Measurements from ENCODE around the gene MYCL.

Gene MYCL

DNA sequence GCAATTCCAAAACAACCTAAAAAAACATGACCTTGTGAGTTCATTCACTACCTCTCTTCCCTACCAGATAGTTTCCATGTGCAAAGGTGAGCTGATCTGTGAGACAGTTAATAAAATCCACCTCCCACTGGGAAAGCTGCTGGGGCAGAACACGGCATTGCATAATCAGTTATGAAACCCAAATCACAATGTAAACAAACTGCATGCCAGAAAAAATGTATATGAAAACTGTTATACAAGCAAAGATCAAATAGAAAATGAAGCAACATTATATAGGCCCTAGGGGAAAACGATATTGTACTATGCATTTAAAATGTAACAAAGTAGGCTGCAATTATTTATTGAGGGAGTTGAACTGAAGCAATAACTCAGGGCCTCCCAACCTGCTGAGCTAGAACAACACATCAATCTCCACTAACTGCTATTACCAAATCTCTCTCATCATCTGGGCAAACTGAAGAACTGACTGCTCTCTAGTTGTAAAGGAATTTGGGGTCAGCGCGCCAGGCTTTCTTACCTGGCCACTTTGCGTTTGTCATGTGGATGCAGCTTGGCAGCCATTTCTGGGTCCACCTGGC is 49.4 kb downstream of the MYCL start (continued):
- TF ChIP-seq TCF4 (CRISPR knock-in tag; IDR thresholded peaks at IDR 0.05; ENCODE audit: borderline replicate concordance) (no peak), SNAI2 (CRISPR knock-in tag; IDR thresholded peaks at IDR 0.05) (no peak), ZNF565 (CRISPR knock-in tag; conservative IDR thresholded peaks at IDR 0.05; ENCODE audit: low read depth) (no peak), ZFP3 (CRISPR knock-in tag; IDR thresholded peaks at IDR 0.05) (no peak), ISL1 (CRISPR knock-in tag; IDR thresholded peaks at IDR 0.05) (no peak), ARNTL (CRISPR knock-in tag; IDR thresholded peaks at IDR 0.05; ENCODE audit: borderline replicate concordance, low read depth) (no peak), OSR1 (CRISPR knock-in tag; IDR thresholded peaks at IDR 0.05) (no peak)
- TF ChIP-seq, protein P1, sequence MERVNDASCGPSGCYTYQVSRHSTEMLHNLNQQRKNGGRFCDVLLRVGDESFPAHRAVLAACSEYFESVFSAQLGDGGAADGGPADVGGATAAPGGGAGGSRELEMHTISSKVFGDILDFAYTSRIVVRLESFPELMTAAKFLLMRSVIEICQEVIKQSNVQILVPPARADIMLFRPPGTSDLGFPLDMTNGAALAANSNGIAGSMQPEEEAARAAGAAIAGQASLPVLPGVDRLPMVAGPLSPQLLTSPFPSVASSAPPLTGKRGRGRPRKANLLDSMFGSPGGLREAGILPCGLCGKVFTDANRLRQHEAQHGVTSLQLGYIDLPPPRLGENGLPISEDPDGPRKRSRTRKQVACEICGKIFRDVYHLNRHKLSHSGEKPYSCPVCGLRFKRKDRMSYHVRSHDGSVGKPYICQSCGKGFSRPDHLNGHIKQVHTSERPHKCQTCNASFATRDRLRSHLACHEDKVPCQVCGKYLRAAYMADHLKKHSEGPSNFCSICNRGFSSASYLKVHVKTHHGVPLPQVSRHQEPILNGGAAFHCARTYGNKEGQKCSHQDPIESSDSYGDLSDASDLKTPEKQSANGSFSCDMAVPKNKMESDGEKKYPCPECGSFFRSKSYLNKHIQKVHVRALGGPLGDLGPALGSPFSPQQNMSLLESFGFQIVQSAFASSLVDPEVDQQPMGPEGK (CRISPR knock-in tag; IDR thresholded peaks at IDR 0.05; ENCODE audit: borderline replicate concordance): no peak

DNA sequence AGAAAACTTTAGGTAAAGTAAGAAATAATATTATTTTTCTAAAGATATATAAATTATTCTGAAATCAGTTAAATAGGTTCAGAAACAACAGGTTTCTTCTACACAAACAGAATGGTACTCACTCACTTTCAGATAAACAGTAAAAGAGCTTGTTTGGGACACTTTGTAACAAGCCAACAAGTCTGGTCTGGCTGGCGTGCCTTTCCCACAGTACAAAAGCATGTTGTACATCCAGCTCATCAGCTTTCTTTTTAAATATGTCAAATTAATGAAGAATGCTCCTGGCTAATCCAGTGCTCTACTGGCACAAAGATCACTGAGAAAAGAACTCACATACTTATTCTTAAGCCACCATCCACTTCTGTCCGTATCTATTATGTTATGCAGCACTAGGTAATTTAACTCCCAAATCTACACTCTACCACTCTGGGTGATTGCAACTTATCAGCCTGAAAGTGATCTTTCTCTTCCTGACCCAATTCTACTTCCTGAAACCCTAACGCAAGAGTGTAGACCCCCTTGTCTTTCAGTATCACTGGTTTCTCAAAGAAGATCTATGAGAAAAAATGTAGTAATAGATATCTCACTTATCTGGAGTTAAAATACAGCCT is 51.0 kb downstream of the MYCL start:
- no peak for TF ChIP-seq TCF4 (CRISPR knock-in tag; IDR thresholded peaks at IDR 0.05; ENCODE audit: borderline replicate concordance)
- TF ChIP-seq, protein P2, sequence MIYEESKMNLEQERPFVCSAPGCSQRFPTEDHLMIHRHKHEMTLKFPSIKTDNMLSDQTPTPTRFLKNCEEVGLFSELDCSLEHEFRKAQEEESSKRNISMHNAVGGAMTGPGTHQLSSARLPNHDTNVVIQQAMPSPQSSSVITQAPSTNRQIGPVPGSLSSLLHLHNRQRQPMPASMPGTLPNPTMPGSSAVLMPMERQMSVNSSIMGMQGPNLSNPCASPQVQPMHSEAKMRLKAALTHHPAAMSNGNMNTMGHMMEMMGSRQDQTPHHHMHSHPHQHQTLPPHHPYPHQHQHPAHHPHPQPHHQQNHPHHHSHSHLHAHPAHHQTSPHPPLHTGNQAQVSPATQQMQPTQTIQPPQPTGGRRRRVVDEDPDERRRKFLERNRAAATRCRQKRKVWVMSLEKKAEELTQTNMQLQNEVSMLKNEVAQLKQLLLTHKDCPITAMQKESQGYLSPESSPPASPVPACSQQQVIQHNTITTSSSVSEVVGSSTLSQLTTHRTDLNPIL (CRISPR knock-in tag; IDR thresholded peaks at IDR 0.05; ENCODE audit: low read depth): no peak
- TF ChIP-seq OSR1 (CRISPR knock-in tag; IDR thresholded peaks at IDR 0.05): no peak
- no peak for TF ChIP-seq ESRRG (CRISPR knock-in tag; IDR thresholded peaks at IDR 0.05)
- TF ChIP-seq, protein P3, sequence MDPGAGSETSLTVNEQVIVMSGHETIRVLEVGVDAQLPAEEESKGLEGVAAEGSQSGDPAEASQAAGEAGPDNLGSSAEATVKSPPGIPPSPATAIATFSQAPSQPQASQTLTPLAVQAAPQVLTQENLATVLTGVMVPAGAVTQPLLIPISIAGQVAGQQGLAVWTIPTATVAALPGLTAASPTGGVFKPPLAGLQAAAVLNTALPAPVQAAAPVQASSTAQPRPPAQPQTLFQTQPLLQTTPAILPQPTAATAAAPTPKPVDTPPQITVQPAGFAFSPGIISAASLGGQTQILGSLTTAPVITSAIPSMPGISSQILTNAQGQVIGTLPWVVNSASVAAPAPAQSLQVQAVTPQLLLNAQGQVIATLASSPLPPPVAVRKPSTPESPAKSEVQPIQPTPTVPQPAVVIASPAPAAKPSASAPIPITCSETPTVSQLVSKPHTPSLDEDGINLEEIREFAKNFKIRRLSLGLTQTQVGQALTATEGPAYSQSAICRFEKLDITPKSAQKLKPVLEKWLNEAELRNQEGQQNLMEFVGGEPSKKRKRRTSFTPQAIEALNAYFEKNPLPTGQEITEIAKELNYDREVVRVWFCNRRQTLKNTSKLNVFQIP (CRISPR knock-in tag; IDR thresholded peaks at IDR 0.05; ENCODE audit: borderline replicate concordance, low read depth): no peak
- no peak for TF ChIP-seq ISL1 (CRISPR knock-in tag; IDR thresholded peaks at IDR 0.05)
- TF ChIP-seq, protein P4, sequence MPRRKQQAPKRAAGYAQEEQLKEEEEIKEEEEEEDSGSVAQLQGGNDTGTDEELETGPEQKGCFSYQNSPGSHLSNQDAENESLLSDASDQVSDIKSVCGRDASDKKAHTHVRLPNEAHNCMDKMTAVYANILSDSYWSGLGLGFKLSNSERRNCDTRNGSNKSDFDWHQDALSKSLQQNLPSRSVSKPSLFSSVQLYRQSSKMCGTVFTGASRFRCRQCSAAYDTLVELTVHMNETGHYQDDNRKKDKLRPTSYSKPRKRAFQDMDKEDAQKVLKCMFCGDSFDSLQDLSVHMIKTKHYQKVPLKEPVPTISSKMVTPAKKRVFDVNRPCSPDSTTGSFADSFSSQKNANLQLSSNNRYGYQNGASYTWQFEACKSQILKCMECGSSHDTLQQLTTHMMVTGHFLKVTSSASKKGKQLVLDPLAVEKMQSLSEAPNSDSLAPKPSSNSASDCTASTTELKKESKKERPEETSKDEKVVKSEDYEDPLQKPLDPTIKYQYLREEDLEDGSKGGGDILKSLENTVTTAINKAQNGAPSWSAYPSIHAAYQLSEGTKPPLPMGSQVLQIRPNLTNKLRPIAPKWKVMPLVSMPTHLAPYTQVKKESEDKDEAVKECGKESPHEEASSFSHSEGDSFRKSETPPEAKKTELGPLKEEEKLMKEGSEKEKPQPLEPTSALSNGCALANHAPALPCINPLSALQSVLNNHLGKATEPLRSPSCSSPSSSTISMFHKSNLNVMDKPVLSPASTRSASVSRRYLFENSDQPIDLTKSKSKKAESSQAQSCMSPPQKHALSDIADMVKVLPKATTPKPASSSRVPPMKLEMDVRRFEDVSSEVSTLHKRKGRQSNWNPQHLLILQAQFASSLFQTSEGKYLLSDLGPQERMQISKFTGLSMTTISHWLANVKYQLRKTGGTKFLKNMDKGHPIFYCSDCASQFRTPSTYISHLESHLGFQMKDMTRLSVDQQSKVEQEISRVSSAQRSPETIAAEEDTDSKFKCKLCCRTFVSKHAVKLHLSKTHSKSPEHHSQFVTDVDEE (CRISPR knock-in tag; IDR thresholded peaks at IDR 0.05): no peak
- TF ChIP-seq ZFP3 (CRISPR knock-in tag; IDR thresholded peaks at IDR 0.05): no peak
- no peak for TF ChIP-seq ZNF8 (CRISPR knock-in tag; IDR thresholded peaks at IDR 0.05)
- no peak for TF ChIP-seq BACH2 (CRISPR knock-in tag; IDR thresholded peaks at IDR 0.05; ENCODE audit: borderline replicate concordance)
- TF ChIP-seq, protein P5, sequence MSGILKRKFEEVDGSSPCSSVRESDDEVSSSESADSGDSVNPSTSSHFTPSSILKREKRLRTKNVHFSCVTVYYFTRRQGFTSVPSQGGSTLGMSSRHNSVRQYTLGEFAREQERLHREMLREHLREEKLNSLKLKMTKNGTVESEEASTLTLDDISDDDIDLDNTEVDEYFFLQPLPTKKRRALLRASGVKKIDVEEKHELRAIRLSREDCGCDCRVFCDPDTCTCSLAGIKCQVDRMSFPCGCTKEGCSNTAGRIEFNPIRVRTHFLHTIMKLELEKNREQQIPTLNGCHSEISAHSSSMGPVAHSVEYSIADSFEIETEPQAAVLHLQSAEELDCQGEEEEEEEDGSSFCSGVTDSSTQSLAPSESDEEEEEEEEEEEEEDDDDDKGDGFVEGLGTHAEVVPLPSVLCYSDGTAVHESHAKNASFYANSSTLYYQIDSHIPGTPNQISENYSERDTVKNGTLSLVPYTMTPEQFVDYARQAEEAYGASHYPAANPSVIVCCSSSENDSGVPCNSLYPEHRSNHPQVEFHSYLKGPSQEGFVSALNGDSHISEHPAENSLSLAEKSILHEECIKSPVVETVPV (CRISPR knock-in tag; IDR thresholded peaks at IDR 0.05): no peak
- no peak for TF ChIP-seq ARNTL (CRISPR knock-in tag; IDR thresholded peaks at IDR 0.05; ENCODE audit: borderline replicate concordance, low read depth)
- TF ChIP-seq ZNF565 (CRISPR knock-in tag; conservative IDR thresholded peaks at IDR 0.05; ENCODE audit: low read depth): no peak
- no peak for TF ChIP-seq PPARA (CRISPR knock-in tag; IDR thresholded peaks at IDR 0.05; ENCODE audit: borderline replicate concordance)
- TF ChIP-seq, protein P1 (CRISPR knock-in tag; IDR thresholded peaks at IDR 0.05; ENCODE audit: borderline replicate concordance): no peak
- TF ChIP-seq CSDC2 (CRISPR knock-in tag; IDR thresholded peaks at IDR 0.05): no peak
- no peak for TF ChIP-seq TOX (CRISPR knock-in tag; IDR thresholded peaks at IDR 0.05; ENCODE audit: borderline replicate concordance)
- no peak for TF ChIP-seq RARB (CRISPR knock-in tag; IDR thresholded peaks at IDR 0.05)
- no peak for TF ChIP-seq GLIS3 (CRISPR knock-in tag; IDR thresholded peaks at IDR 0.05)
- no peak for TF ChIP-seq ZC3H10 (CRISPR knock-in tag; IDR thresholded peaks at IDR 0.05)
- no peak for ATAC-seq

Measured in SK-N-SH treated with all-trans-retinoic acid at 6 μM for 48 hours (cell line).